HG03025 (cell line): ENCODE results near the gene C12orf75.
A peak's percentile ranks its signal among the peaks of the same experiment; 100 is the strongest.
"Not testable (repeated sequence)": the region's sequence is repeated elsewhere in the genome, so short reads cannot be mapped to it uniquely, and the experiment has no call there.

ENCODE experiments used
- ATAC-seq: cut with Tn5 transposase; IDR thresholded peaks from one replicate; pipeline ENCODE4 v1.9.1; 2021; ENCODE audit warnings: mild to moderate bottlenecking, moderate library complexity; ENCODE audit not compliant: unreplicated experiment, low FRiP score

The C12orf75 gene

DNA sequence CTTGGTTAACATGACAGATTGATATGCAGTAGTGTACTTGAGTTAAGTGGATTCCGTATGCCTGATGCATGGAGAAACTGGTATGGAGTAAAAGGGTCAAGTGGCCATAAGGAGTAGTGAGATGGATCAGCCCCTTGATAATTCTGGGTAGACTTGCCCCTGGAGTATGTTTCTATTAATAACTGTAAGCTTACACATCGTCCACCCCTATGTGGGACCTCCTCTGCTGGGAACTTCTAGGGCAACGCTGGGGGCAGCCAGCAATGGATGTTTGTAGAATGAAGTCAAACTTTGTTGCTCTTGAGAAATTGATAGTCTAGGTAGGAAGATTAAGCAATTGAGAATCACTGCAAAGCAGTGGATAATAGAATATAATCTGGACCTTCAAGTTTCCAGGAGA, 3.5 kb downstream of the C12orf75 start:
- ATAC-seq: no peak

DNA sequence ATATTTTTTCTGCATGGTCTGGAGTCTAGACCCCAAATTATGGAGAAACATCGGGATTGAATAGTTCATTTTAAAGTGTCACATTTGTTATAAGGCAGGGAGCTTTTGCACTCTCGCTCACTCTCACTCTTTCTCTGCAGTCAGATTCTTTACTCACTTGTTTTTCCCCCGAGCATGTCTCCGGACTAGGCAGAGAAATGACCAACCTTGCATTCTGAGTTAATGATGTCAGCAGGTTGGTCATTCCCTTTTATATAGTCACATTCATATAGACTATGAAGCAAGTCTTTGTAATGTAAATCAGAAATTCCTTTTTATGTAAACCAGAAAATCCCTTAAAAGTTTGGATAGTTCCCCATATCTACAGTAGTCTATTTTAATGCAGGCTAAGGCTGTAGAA, 4.1 kb downstream of the C12orf75 start:
- no peak for ATAC-seq

DNA sequence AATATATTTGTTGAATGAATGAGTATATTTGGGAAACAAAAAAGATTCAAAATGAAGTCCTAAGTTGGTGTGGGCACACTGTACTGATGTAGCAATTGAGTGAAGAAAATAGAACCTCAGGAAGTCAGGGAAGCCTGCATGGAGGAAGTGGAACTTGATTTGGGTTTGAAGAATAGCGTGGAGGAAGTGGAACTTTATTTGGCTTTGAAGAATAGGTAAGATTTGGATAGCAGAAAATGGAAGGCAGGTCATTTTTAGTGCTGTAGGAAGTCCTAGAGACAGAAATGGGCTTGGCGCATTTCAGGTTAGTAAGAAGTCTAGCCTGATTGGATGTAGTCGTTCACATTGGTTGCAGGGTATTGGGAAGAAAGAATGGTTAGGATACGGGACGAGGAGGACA, 5.4 kb downstream of the C12orf75 start:
- no peak for ATAC-seq

DNA sequence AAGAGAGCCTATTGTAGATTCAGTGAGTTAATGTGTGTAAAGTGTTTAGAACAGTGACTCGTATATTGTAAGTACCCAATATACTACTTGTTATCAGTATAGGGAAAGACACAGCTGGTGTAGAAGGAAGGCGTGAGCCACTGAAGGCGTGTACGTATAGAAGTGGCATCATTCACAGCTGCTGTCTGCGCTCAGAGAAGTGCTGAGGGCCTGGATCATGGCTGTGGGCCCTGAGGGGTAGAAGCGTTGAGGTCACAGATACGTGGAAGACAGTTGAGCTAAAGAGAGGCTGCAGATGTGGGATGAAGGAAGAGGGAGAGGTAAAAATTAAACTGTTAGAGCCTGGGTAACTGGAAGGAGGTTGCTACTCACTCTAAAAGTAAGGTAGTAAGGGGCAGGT, 5.9 kb downstream of the C12orf75 start:
- ATAC-seq: no peak

DNA sequence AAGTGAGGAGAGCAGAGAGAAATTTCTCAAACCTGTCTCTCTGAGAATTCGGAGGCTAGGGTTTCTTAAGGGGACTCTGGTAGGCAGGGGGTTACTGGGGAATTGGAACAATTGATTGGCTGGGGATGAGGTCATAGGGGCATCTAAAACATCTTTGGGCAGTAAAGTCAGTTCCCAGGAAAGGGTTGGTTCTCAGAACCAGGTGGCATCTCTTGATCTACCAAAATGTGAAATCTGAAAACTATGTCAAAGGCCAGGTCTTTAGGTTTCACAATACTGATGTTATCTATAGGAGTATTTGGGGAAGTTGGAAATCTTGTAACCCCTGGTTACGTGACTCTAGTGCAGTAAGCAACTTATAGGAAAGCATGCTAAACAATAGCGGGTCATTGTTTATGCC, 6.9 kb downstream of the C12orf75 start:
- no peak for ATAC-seq

DNA sequence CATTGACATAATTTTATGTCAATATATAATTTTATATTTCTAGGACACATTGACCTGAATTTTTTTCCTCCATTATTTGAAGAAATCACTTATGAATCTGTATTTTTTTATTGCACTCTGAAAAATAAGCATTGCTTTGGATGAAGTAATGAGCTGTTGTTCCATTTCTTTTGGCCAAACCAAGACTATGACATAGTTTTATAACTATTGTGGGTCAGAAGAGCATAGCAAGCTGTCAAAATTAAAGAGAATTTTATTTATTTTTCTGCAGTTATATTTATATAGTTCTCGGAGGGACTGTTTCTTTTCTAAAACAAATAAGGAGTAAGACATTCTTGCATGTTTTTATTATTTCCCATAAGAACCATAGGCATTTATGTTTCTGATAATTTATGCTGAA, 8.5 kb downstream of the C12orf75 start:
- ATAC-seq: no peak

DNA sequence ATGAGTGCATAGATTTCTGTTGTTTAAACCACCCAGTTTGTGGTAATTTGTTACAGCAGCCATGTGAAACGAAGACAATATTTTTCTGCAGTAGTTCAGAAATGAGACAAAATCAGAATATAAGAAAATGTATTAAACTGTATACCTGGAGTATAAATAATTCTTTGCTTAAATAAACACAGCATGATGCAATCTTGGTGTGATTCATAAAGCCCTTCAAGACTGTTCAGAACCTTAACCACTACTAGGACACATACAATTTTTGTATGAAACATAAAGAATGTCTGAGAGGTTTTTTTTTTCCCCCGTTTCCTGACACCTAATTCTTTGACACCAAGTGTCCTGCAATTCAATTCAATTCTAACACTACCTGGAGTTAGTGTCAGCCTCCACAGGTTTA, 10.5 kb downstream of the C12orf75 start:
- no peak for ATAC-seq

DNA sequence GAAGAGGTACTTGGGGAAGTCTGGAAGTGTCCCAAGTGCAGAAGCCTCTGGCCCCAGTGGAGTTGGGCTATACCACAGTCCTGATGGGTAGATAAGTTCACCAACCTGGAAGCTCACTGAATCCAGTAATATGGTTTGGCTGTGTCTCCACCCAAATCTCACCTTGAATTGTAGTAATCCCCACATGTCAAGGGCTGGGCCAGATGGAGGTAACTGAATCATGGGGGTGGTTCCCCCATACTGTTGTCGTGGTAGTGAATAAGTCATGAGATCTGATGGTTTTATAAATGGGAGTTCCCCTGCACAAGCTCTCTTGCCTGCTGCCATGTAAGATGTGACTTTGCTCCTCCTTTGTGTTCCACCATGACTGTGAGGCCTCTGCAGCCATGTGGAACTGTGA, 11.1 kb downstream of the C12orf75 start:
- not testable (repeated sequence) for ATAC-seq

DNA sequence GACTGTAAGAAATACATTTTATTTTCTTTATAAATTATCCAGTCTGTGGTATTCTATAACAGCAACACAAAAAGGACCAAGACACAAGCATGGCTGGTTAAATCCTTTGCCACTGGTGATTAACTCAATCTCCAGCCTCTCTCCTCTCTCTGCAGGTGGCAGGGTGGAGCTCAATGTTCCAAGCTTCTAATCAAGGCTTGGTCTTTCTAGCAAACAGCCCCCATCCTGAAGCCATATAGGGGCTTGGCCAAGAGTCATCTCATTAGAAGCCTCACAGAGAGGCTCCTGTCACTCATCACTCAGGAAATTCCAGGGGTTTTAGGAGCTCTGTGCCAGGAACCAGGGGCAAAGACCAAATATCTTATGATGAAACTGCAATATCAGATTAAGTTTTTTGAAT, 12.0 kb downstream of the C12orf75 start:
- ATAC-seq: no peak

DNA sequence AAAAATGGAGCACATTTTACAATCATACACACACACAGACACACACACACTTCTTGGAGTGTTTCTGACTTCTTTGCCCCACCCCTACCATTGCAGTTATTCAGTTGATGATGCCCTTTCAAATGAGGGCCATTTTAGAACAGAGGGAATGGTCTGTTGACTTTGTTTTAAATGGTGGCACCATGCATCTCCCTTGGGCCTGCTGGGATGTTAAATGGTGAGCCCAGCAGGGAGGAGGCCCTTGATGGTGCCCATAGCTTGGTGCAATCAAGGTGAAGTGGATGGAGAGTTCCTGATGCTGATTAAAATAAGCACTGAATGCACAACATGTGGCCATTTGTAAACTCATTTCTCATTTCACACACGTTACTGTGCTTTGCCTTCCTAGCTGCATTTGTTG, 13.3 kb downstream of the C12orf75 start:
- ATAC-seq: no peak

DNA sequence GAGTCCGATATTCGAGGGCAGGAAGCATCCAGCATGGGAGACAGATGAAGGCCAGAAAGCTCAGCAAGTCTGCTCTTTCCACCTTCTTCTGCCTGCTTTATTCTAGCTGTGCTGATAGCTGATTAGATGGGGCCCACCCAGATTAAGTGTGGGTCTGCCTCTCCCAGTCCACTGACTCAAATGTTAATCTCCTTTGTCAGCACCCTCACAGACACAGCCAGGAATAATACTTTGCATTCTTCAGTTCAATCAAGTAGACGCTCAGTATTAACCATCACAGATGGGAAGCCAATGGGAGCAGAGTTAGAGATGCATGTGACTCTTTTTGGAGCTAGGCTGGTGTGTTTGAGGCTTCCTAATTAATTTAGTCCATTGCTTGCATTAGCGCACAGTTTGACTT, 17.0 kb downstream of the C12orf75 start:
- no peak for ATAC-seq

DNA sequence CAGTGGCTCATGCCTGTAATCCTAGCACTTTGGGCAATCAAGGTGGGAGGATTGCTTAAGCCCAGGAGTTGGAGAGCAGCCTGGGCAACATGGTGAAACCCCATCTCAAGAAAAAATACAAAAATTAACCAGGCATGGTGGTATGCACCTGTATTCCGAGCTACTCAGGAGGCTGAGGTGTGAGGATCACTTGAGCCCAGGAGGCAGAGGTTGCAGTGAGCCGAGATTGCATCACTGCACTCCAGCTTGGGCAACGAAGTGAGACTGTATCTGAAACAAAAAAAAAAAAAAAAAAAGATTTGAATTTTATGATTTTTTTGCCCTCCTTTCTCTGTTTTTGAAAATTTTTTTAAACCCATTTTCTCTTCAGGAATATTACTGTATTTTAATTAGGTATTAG, 17.7 kb downstream of the C12orf75 start:
- no peak for ATAC-seq

DNA sequence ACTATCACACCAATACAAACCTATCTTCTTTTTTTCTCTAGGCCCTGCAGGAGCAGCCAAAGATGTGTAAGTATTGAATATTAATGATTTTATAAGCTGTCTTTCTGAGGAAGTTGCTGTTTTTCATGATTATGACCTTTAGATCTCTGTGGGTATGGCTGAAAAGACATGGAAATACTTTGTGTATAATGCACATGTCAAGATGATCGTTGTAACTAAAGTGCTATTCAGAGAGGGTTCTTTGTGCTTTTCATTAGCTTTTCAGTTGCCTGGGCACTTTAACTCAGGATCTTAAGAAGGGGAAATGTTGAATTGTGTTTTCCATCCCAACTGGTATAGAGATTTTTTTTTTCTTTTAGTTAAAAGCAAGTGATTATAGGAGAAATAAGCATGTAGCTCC, 18.1 kb downstream of the C12orf75 start:
- no peak for ATAC-seq

DNA sequence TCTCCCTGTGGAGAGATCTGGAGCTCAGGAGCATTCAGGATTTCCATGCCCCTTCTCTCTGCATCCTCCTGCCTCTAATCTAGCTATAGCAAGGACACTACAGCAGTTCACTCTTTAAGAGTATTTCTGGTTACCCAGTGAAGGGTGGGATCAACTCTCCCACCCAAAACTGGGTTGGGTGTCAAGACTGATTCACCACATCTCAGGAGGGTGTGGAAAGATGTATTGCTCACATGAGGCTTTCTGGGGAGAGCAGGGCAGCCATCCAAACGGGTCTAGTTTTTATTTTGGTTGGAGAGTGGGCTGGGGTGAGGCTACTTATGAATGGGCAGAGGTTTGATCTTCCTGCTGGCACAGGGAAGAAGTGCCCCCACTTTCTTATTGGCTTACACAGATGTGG, 18.6 kb downstream of the C12orf75 start:
- ATAC-seq: no peak

DNA sequence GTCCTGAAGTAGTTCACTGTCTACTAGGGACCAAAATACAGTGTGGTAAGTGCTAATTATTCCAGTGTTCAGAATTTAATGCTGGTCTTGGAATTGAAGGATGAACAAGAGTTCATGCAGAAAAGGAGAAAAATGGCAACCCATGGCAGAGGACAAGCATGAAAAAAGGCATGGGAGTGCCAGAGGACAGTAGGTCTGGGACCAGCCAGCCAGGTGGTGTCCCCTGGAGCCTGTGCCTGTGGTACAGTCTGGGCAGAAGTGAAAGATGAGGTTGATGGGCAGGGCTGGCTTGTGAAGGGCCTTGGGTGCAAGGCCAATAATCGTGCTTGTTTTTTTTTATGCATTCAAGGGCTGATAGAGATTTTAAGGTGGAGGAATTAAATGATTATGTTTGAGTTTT, 21.0 kb downstream of the C12orf75 start:
- ATAC-seq: no peak

DNA sequence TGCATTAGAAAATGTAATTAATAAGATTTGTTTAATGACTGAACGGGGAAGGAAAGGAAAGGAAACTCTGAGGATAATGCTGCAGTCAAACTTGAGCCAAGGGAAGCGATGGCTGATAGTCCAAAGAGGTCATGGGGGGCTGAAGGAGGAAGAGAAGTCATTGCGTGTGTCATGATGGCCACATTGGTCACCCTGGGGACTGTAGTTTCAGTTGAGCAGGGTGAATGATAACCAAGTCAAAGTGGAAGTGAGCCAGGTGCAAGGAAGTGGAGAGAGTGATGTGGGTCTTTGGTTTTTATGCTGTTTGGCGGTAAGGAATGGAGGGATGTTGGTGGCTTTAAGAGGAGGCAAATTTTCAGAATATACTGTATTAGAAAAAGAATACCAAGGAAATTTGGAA, 21.6 kb downstream of the C12orf75 start:
- peak; percentile 74 for ATAC-seq

DNA sequence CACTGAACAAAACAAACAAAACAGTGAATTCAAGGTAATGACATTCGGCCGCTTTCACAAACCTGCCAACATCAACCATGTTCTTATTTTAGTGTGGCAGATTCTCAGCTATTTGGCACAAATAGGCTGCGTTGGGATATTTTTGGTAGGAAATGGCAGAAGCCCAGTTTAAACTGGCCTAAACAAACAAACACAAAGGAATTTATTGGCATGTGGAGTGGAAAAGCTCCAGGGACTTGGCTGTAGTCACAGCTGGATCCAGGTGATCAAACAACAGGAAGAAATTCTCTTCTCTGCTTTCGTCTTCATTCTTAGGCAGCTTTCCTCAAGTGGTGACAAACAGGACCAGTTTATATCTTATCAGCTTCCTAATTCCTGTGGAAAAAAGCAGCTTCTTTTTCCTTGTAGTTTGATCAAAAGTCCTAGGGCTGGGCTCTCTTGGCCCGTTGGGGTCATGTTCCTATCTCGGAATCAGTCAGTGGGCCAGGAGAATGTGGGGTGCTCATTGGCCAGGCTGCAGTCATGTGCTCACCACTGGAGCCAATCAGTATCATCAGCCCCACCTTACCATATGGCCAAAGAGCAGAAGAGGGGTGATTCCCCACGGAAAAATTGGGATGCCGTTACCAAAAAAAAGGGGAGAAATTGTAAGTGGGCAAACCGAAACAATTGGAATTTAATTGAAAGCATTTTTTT, 22.6 kb downstream of the C12orf75 start:
- ATAC-seq: no peak

DNA sequence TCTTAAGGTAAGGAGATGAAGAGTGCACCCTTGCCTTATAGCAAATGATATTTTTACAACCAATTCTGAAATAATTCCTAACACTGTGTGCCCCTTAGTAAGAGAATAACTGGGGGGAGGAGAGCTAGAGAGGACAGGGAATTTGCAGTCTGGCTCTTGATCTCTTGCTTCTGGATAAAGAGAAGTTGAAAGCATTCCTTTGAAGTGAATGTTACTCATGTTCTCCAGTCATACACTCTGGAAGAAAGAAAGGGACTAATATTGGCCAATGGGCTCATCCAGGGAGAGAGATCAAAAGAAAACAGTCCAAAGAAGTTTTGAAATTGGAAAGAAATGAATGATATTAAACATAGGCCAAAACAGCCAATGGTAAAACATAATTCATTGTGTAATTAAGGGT, 25.3 kb downstream of the C12orf75 start:
- ATAC-seq: no peak

DNA sequence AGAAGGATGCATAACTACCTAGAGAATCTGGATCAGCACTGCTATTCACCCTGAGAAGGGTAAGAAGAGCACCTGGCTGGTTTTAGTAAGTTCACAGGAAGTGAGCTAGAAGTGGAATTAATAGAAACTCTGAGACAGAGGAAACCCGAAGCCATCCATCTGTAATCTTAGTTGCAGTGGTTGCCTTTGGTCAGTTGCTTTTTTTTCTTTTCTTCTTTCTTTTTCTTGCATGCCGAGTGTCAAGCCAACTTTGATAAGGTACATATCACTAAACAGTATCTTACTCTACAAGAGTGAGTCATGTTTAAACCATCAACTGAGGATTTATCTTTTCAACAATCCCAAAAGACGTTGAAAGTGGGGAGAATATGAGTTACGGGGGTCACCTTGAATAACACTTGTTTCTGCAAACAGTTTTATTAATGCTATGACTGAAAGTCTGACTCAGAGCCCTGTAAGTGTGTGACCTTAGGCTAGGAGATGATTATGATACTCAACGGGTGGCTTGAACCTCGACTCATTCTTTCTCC, 26.7 kb downstream of the C12orf75 start:
- peak; percentile 71 for ATAC-seq

DNA sequence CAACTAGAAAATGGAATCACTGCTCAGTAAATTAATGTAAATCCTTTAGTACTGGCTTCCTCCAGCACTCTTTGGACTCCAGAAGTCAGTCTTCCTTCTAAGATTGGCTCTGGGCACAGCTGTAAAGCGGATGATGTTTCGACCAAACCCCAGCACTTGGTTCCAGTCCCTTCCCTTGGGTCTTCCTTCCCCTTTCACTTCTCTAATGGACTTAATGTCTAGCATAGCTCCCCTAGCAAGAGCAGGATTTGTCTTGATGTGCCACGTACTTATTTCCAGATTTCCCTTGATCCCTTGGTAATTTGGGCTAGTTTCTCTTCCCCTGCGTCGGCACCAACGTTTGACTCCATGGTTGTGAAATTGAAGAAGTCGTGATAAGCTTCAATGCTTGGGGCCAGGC, 28.3 kb downstream of the C12orf75 start:
- ATAC-seq: peak; percentile 54

DNA sequence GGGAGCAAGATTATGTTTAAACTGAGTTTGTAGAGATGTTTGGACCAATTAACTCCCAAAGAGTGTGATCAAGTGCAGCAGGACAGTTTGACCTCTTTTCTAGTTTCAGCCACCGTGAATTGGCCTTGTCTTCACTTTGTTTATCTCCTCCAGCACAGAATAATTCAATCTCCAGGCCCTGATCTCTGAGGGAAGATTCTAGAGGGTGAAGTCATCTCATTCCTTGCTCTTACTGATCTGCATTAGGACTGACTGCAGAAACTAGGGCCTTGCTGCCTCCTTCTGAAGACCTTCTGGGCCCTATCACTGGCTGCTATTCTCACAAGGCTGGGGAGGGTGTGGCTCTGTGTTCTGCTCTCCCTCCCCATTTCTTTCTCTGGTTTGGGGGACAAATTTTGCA, 29.4 kb downstream of the C12orf75 start:
- no peak for ATAC-seq

DNA sequence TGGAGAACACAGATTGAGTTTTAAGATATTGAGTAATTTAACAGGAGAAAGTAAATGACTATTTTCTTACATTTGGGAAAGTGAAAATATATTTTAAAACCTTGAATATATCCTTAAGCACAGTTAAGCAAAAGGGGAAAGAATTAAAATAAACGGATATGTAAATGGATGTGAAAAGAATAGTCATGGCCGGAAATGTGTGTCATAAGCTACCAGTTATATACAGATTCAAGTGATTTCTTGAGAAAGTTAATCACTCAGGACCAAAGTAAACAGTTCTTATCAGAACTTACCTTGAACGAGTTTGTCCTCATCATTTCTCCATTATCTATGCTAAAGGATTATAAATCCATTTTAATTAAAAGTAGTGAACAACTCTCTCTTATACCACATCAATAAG, 33.4 kb downstream of the C12orf75 start:
- ATAC-seq: no peak

DNA sequence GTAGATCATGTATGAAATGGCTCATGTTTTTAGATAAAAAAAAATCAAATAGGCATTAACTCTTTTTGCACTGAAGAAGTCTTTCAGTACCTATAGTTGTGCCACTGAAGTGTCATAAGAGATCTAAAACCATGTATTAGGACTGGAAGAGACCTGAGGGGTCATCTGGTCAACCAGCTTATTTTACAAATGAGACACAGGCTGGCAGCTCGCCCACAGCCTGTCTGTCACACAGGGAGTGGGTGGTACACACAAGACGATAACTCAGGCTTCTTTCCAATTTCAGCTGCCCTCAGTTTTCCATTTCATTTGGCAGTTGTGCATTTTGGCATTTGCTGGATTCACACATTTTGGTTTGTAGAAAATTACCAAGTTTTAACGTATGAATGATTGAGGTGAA, 34.7 kb downstream of the C12orf75 start:
- no peak for ATAC-seq
